Psoas muscle (tissue), 8 donors: ENCODE results near the gene NSUN2. TPM values are rescaled to one million over a fixed set of nuclear protein-coding genes. Genes with fewer than 3 reads are reported as not detected.

ENCODE experiments used
- ATAC-seq, 4 donors: fragments of 200-7000 bp; cut with Tn5 transposase; one replicate each; pipeline ENCODE4 v1.9.1; 2020; ENCODE audit warnings: moderate library complexity in 3 of 4, mild to moderate bottlenecking in 2 of 4
- DNase-seq, 2 donors: peaks; one replicate each; pipeline ENCODE4 v3.0.0-alpha.2; 2020
- H3K27ac ChIP-seq: fragments of 200-600 bp; one replicate; pipeline ENCODE4 v1.8.0; 2022
- H3K27me3 ChIP-seq, 3 donors: fragments of 200-600 bp in 1 of 3; one replicate each; pipeline versions ENCODE4 v1.6.1 to v1.8.0; 2013 to 2022; ENCODE audit warnings: low read length in 2 of 3, mild to moderate bottlenecking in 2 of 3, moderate library complexity in 1 of 3; ENCODE audit not compliant: insufficient read depth in 3 of 3
- H3K36me3 ChIP-seq, 2 donors: fragments of 200-600 bp in 1 of 2; one replicate each; pipeline versions ENCODE4 v1.6.1 to v1.8.0; 2013 to 2022; ENCODE audit warnings: low read depth in 1 of 2, mild to moderate bottlenecking in 1 of 2, moderate library complexity in 1 of 2; ENCODE audit not compliant: insufficient read depth in 1 of 2
- H3K4me1 ChIP-seq: fragments of 200-600 bp; one replicate; pipeline ENCODE4 v1.8.0; 2022
- H3K4me3 ChIP-seq: fragments of 200-600 bp; one replicate; pipeline ENCODE4 v1.8.0; 2022; ENCODE audit warnings: mild to moderate bottlenecking
- H3K9me3 ChIP-seq: fragments of 200-600 bp; one replicate; pipeline ENCODE4 v1.8.0; 2022
- WGBS, 3 donors: extraction: QIAGEN DNeasy Blood & Tissue Kit; methylation state at CpG; one replicate each; pipeline versions ENCODE4 v1.1.6 to v1.1.7; 2013; 5-methylcytosine and 5-hydroxymethylcytosine counted together
- intact Hi-C, 2 donors: fragments of 100-400 bp; cut with DNase I; formaldehyde crosslinking; loops; one replicate each; pipeline versions ENCODE4 v1.11.0 to v1.14.2; 2022
- polyA plus RNA-seq, 3 donors: library from polyadenylated mRNA; stranded (reverse); fragments of 200-250 nt; gene quantifications; one replicate each; pipeline ENCODE4 v1.2.3, GENCODE V29; 2013
- total RNA-seq, 4 donors: library from RNA; stranded (reverse); fragmentation: NEBNext Ultra II Directional in 2 of 4; extraction: Animal tissue kit (Norgen Biotek cat#: 25700) in 2 of 4; gene quantifications; one replicate each; pipeline versions ENCODE4 v1.2.1 to v1.2.4, GENCODE V29; 2021 to 2023
- TF ChIP-seq, protein P1 (sequence below): fragments of 200-600 bp; IDR thresholded peaks from one replicate; pipeline ENCODE4 v1.8.0; 2022; ENCODE audit warnings: antibody characterized with exemption
- donor health status: healthy with polysubstance abuse.
- donor health status: DM: no; HTN: no; CAD: no; lungs with moderate emphysema.
- donor health status: Bipolar disorder and iron deficiency.
- donor health status: healthy.
- donor health status: DM: yes; HTN: yes; CAD: no.
- donor health status: DM: no; HTN: no; CAD: no.
- donor health status: DM: no; HTN: no; CAD: no.
- donor health status: DM: yes; HTN: yes; CAD: no.

Gene NSUN2
- total and polyA plus RNA-seq, 7 donors: 30.6 to 80.9 (median 53.6) TPM

DNA sequence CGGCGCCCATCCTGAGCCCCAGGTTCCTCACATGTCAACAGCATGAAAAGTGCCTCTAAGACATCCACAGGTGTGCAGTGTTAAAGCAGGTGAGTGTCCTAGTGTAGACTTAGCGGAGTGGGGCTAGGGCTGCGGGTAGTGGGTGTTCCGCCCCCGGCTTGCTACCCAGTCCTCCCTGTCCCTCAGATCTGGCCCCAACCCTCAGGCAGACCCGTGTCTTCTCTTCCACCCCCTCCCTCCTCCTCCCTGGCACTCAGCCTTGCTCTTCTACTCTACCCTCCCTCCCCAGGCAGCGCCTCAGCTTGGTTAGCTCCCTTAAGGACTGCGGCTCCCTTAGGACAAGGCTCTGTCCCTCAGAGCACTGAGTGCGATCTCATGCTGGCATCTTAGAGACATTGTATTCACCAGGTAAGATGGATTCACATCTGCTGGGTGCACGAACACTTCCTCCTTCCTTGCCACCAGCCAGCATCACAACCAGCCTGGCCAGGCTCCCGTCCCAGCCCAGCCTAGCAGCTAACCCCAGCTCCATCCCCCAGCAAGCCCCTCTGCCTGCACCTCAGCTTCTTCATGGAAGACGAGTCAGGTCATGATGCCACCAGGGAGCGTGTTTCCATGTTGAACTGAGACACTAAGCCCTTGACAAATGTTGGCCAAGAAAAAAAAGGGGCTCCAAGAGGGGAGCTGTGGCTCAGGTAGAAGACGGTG is 46.8 kb downstream of the NSUN2 start:
- Histone ChIP-seq H3K4me3 (no peak overlapping the region), H3K36me3 (no peaks in the 10 kb centered on the region), H3K4me1 (no peaks in the 10 kb centered on the region), H3K27ac (no peak overlapping the region), H3K9me3 (no peaks in the 10 kb centered on the region), H3K27me3 (peaks cover 0 to 9% (median 0%) of the 10 kb centered on the region in 3 donors)
- peak in 1 of 2 donors; percentile 39 for DNase-seq
- WGBS, 3 donors: 73 to 78% (median 76%) methylated on average over 15 of the region's 15 CpGs
- TF ChIP-seq, protein P1, sequence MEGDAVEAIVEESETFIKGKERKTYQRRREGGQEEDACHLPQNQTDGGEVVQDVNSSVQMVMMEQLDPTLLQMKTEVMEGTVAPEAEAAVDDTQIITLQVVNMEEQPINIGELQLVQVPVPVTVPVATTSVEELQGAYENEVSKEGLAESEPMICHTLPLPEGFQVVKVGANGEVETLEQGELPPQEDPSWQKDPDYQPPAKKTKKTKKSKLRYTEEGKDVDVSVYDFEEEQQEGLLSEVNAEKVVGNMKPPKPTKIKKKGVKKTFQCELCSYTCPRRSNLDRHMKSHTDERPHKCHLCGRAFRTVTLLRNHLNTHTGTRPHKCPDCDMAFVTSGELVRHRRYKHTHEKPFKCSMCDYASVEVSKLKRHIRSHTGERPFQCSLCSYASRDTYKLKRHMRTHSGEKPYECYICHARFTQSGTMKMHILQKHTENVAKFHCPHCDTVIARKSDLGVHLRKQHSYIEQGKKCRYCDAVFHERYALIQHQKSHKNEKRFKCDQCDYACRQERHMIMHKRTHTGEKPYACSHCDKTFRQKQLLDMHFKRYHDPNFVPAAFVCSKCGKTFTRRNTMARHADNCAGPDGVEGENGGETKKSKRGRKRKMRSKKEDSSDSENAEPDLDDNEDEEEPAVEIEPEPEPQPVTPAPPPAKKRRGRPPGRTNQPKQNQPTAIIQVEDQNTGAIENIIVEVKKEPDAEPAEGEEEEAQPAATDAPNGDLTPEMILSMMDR: no peak
- no peak for ATAC-seq
- intact Hi-C loops: no loop called here

DNA sequence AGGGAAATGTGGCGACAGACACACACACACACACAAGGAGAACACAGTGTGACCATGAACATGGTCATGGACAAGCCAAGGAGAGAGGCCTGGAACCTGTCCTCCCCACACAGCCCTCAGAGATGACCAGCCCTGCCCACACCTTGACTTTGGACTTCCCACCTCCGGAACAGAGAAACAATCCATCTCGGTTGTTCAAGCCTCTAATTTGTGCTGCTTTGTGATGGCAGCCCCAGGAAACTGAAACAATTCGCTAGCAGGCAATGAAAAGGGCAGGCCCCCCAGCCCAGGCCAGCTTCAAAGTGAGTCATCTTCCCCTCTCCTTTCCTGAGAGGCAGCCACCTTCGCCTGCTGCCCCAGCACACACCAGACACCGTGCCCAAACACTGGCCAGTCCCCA is 47.7 kb downstream of the NSUN2 start:
- no peak overlapping the region for H3K27ac ChIP-seq
- no peak overlapping the region for H3K4me3 ChIP-seq
- intact Hi-C loops: no loop called here
- no peaks in the 10 kb centered on the region for H3K9me3 ChIP-seq
- no peaks in the 10 kb centered on the region for H3K4me1 ChIP-seq
- WGBS, 3 donors: 56 to 61% (median 57%) methylated on average over 6 of the region's 6 CpGs
- TF ChIP-seq, protein P1: no peak
- DNase-seq (no peak), ATAC-seq (no peak)
- H3K36me3 ChIP-seq: no peaks in the 10 kb centered on the region
- H3K27me3 ChIP-seq: peaks cover 0 to 9% (median 0%) of the 10 kb centered on the region in 3 donors

DNA sequence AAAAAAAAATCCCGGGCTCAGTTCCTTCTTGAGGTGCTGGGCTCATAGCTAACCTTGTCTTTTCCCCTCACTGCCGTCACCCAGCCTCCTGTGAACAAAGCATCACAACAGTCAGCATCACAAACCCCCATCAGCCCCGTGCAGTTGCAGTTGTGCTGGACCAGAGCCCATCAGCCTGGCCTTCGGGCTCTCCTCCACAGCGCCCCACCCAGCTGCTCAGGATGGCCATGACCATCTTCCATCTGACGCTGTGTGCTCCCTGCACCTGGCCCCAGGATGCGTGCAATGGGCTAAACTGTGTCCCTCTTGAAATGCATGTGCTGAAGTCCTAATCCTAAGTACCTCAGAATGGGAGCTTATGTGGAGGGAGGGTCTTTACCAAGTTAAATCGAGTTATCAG is 48.1 kb downstream of the NSUN2 start:
- Histone ChIP-seq H3K4me1 (no peaks in the 10 kb centered on the region), H3K27me3 (peaks cover 0 to 9% (median 0%) of the 10 kb centered on the region in 3 donors), H3K4me3 (no peak overlapping the region), H3K27ac (no peak overlapping the region), H3K9me3 (no peaks in the 10 kb centered on the region), H3K36me3 (no peaks in the 10 kb centered on the region)
- intact Hi-C loops: loop anchor here in 1 of 2 donors (5.0 kb wide), 1 partner anchor 1092 kb away; no protein-coding TSS in a partner anchor
- 68 to 77% (median 73%) methylated on average over 8 of the region's 8 CpGs for WGBS, 3 donors
- TF ChIP-seq, protein P1: no peak
- DNase-seq: no peak
- no peak for ATAC-seq

DNA sequence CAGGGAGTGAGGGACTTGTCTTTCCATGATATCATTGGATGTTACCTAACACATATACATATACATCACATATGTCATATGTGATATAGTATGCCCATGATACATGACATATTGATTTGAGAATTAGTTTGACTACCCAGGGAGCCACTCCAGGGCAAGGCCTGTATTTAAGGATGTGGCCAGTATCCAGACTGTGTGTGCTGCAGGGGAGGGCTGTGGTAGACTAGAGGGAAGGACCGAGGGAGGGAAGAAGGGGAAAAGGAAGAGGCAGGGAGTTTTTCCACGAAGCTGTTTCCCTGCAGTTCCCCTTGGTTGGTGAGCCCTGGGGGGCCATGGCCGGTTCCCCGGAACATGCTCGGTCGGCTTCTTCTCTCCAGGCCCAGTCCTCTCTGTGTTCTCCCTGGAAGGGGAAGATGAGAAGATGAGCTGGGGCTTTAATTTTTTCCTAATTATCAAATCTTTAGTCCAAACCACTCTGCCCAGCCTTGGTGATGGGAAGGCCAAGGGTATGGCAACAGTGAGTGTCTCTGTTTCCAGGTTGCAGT is 48.7 kb downstream of the NSUN2 start:
- H3K4me1 ChIP-seq: no peaks in the 10 kb centered on the region
- no peak overlapping the region for H3K4me3 ChIP-seq
- H3K27me3 ChIP-seq: peaks cover 0 to 9% (median 0%) of the 10 kb centered on the region in 3 donors
- H3K27ac ChIP-seq: no peak overlapping the region
- TF ChIP-seq, protein P1: no peak
- 69 to 77% (median 69%) methylated on average over 6 of the region's 6 CpGs for WGBS, 3 donors
- peak in 1 of 2 donors; percentile 35 for DNase-seq
- no peaks in the 10 kb centered on the region for H3K36me3 ChIP-seq
- no peaks in the 10 kb centered on the region for H3K9me3 ChIP-seq
- intact Hi-C loops: loop anchor here in 1 of 2 donors (5.0 kb wide), 1 partner anchor 1092 kb away; no protein-coding TSS in a partner anchor
- ATAC-seq: no peak
